HG03045 (cell line): ENCODE results near the gene C1QTNF1.
"Not testable (repeated sequence)": the region's sequence is repeated elsewhere in the genome, so short reads cannot be mapped to it uniquely, and the experiment has no call there.

Experiments
- ATAC-seq: cut with Tn5 transposase; IDR thresholded peaks from one replicate; pipeline ENCODE4 v1.9.1; 2021; ENCODE audit warnings: mild to moderate bottlenecking, moderate library complexity; ENCODE audit not compliant: unreplicated experiment

C1QTNF1 gene

GRCh38 chr17:79005063-79005861 is 18.7 kb upstream of the C1QTNF1 start:
- ATAC-seq, result no peak

- no peak for ATAC-seq
These were observed 17.9 kb upstream of the C1QTNF1 start for GRCh38 chr17:79006046-79006445.

- ATAC-seq, result no peak
These were observed 17.0 kb upstream of the C1QTNF1 start for GRCh38 chr17:79006794-79007503.

- ATAC-seq, result no peak
These were observed 16.2 kb upstream of the C1QTNF1 start for GRCh38 chr17:79007504-79008381.

GRCh38 chr17:79008666-79009387 is 15.1 kb upstream of the C1QTNF1 start:
- no peak for ATAC-seq

- peak; percentile 82 for ATAC-seq
These were observed 14.3 kb upstream of the C1QTNF1 start, which contains the start of gene CANT1 for GRCh38 chr17:79009397-79010303. Gene CANT1 (minus strand): TSS chr17:79009764. CDS start chr17:78997622, 12,142 bp downstream.

GRCh38 chr17:79010304-79010646 is 13.7 kb upstream of the C1QTNF1 start:
- ATAC-seq, result no peak

- ATAC-seq, result no peak
These were observed 12.4 kb upstream of the C1QTNF1 start for GRCh38 chr17:79011451-79012147.

- no peak for ATAC-seq
These were observed 11.3 kb upstream of the C1QTNF1 start for GRCh38 chr17:79012563-79013134.

GRCh38 chr17:79014158-79014758 is 9.7 kb upstream of the C1QTNF1 start:
- ATAC-seq, result no peak

- no peak for ATAC-seq
These were observed 6.2 kb upstream of the C1QTNF1 start for GRCh38 chr17:79017546-79018369.

GRCh38 chr17:79018370-79018695 is 5.6 kb upstream of the C1QTNF1 start:
- no peak for ATAC-seq

- ATAC-seq, result no peak
These were observed 4.7 kb upstream of the C1QTNF1 start for GRCh38 chr17:79019261-79019631.

- ATAC-seq, result no peak
These were observed 4.1 kb upstream of the C1QTNF1 start for GRCh38 chr17:79019632-79020584.

GRCh38 chr17:79020631-79021301 is 3.2 kb upstream of the C1QTNF1 start:
- no peak for ATAC-seq

- ATAC-seq, result not testable (repeated sequence)
These were observed 2.0 kb upstream of the C1QTNF1 start for GRCh38 chr17:79021929-79022328.
